Right lobe of liver (tissue), 6 donors: ENCODE data around the gene DLGAP4. TPM values are rescaled to one million over a fixed set of nuclear protein-coding genes. Genes with fewer than 3 reads are reported as not detected.

ENCODE experiments used
- ATAC-seq, 4 donors: fragments of 200-7000 bp; cut with Tn5 transposase; one replicate each; pipeline ENCODE4 v1.9.1; 2020; ENCODE audit warnings: mild to moderate bottlenecking in 4 of 4, moderate library complexity in 4 of 4
- DNase-seq, 3 donors: peaks; one replicate each; pipeline ENCODE4 v3.0.0-alpha.2; 2020
- H3K27ac ChIP-seq, 3 donors: fragments of 200-600 bp; one replicate each; pipeline ENCODE4 v1.8.0; 2022
- H3K27me3 ChIP-seq, 2 donors: fragments of 200-600 bp; one replicate each; pipeline ENCODE4 v1.8.0; 2022
- H3K36me3 ChIP-seq, 4 donors: fragments of 200-600 bp; sonication (generic) in 1 of 4; one replicate each; pipeline versions ENCODE4 v1.5.1 to v1.8.0; 2017 to 2022; ENCODE audit warnings: control low read depth in 1 of 4
- H3K4me1 ChIP-seq, 4 donors: fragments of 200-600 bp; sonication (generic) in 1 of 4; one replicate each; pipeline versions ENCODE4 v1.5.1 to v1.8.0; 2017 to 2022; ENCODE audit warnings: control low read depth in 1 of 4
- H3K4me3 ChIP-seq, 3 donors: fragments of 200-600 bp; one replicate each; pipeline ENCODE4 v1.8.0; 2022
- H3K9me3 ChIP-seq, 4 donors: fragments of 200-600 bp; sonication (generic) in 1 of 4; one replicate each; pipeline versions ENCODE4 v1.5.1 to v1.8.0; 2017 to 2022; ENCODE audit warnings: control low read depth in 1 of 4
- POLR2A ChIP-seq: fragments of 450-650 bp; IDR thresholded peaks from one replicate; pipeline ENCODE4 v1.6.1; 2017; ENCODE audit warnings: antibody characterized with exemption, mild to moderate bottlenecking
- WGBS: methylation state at CpG from one replicate; pipeline ENCODE4 v1.1.6; 2018; ENCODE audit warnings: low coverage, low lambda C conversion rate; ENCODE audit not compliant: insufficient coverage; ENCODE audit errors: missing lambda C conversion rate; 5-methylcytosine and 5-hydroxymethylcytosine counted together
- intact Hi-C, 2 donors: fragments of 100-400 bp; cut with DNase I; formaldehyde crosslinking; loops; one replicate each; pipeline versions ENCODE4 v1.11.2 to v1.14.1; 2022
- total RNA-seq, 6 experiments: library from RNA; depleted of rRNA in 2 of 6; stranded (reverse); fragments of >200 nt in 2 of 6; fragmentation: NEBNext Ultra II Directional in 3 of 6; extraction: Animal tissue kit (Norgen Biotek cat#: 25700) in 3 of 6; gene quantifications; one replicate each; pipeline versions ENCODE4 v1.1.0 to v1.2.4, GENCODE V29; 2016 to 2023
- TF ChIP-seq, protein P1 (sequence below), 4 donors: fragments of 200-600 bp in 3 of 4; fragments of 450-650 bp in 1 of 4; IDR thresholded peaks; one replicate each; pipeline versions ENCODE4 v1.5.1 to v1.8.0; 2016 to 2022; ENCODE audit warnings: antibody characterized with exemption in 4 of 4, mild to moderate bottlenecking in 2 of 4
- donor health status: DM: no; HTN: yes; CAD: no.
- donor health status: DM: no; HTN: no; CAD: no.
- donor health status: DM: no; HTN: no; CAD: no.
- donor health status: DM: no; HTN: yes; CAD: no.
- donor health status: DM: no; HTN: yes; CAD: no.

Gene DLGAP4
- total RNA-seq, 6 experiments from 2014 or later = 15.5 to 35.1 (median 23.2) TPM

DNA sequence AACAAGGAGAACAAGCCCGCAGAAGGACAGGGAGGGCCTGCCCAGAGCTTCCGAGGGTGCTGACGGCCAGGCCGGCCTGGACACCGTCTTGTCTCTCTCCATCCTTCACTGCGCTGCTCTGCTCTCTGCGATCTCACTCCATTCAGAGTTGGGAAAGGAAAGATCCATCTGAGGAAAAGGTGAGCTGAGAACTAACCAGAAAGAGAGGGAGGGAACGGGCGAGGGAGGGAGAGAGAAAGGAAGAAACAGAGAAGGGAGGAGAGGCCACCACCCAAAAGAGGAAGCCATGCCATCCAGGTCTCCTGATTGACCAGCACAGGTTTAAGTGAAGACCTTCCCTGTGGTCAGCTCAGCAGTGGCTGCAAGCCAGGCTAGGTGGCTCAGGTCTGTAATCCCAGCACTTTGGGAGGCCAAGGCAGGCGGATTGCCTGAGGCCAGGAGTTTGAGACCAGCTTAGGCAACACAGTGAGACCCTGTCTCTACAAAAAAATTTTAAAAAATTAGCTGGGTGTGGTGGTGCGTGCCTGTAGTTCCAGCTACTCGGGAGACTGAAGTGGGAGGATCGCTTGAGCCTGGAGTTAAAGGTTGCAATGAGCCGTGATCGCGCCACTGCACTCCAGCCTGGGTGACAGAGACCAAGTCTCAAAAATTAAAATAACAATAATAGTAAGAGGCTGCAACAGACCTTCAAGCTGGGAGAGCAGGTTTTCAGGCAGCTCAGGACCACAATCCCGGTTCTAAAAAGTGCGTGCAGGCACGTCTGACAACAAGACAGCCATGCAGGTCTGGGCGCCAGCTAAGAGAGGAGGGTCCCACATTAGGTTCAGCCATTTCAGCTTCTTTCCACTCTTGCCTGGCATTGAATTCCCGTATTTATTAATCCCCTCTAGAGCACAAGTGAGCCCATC is 34.2 kb upstream of the DLGAP4 start:
- 88% methylated on average over 13 of the region's 21 CpGs for WGBS
- H3K4me1 ChIP-seq = no peaks in the 10 kb centered on the region
- no peaks in the 10 kb centered on the region for H3K27me3 ChIP-seq
- no peaks in the 10 kb centered on the region for H3K36me3 ChIP-seq
- intact Hi-C loops = no loop called here
- H3K27ac ChIP-seq = no peak overlapping the region
- no peak overlapping the region for H3K4me3 ChIP-seq
- no peaks in the 10 kb centered on the region for H3K9me3 ChIP-seq
- no peak for DNase-seq
- ATAC-seq = no peak
- TF ChIP-seq POLR2A = no peak
- TF ChIP-seq, protein P1, sequence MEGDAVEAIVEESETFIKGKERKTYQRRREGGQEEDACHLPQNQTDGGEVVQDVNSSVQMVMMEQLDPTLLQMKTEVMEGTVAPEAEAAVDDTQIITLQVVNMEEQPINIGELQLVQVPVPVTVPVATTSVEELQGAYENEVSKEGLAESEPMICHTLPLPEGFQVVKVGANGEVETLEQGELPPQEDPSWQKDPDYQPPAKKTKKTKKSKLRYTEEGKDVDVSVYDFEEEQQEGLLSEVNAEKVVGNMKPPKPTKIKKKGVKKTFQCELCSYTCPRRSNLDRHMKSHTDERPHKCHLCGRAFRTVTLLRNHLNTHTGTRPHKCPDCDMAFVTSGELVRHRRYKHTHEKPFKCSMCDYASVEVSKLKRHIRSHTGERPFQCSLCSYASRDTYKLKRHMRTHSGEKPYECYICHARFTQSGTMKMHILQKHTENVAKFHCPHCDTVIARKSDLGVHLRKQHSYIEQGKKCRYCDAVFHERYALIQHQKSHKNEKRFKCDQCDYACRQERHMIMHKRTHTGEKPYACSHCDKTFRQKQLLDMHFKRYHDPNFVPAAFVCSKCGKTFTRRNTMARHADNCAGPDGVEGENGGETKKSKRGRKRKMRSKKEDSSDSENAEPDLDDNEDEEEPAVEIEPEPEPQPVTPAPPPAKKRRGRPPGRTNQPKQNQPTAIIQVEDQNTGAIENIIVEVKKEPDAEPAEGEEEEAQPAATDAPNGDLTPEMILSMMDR (IDR thresholded peaks at IDR 0.05) = no peak

DNA sequence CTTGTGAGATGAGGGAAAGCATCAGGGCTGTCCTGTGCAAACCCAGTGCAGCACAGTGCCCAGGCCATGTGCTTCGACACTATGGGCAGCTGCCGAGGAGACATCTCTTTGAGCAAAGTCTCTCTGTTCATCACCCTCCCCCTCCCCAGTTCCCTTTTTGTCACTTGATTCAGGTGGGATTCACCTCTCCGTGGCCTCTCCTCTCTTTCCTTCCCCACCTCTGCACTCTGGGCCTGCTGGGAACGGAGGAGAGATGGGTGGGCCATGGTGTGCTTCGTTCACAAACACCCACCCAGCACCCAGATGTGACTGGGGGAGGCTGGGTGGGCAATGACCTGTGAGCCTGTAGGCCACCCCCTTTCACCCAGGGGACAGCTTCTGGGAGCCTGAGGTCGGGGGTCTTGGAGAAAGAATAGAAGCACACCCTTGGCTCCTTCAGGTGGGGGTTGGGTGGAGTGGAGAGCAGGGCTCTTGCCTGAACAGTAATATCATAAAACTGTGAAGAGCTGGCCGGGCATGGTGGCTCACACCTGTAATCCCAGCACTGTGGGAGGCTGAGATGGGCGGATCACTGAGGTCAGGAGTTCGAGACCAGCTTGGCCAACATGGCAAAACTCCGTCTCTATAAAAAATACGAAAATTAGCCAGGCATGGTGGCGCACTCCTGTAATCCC is 33.5 kb upstream of the DLGAP4 start:
- TF ChIP-seq POLR2A = no peak
- TF ChIP-seq, protein P1 (IDR thresholded peaks at IDR 0.05) = no peak
- no peak for ATAC-seq
- Histone ChIP-seq H3K36me3 (no peaks in the 10 kb centered on the region), H3K27ac (no peak overlapping the region), H3K4me3 (no peak overlapping the region), H3K27me3 (no peaks in the 10 kb centered on the region), H3K4me1 (no peaks in the 10 kb centered on the region), H3K9me3 (no peaks in the 10 kb centered on the region)
- DNase-seq = no peak
- intact Hi-C loops = no loop called here
- 66% methylated on average over 8 of the region's 12 CpGs for WGBS

DNA sequence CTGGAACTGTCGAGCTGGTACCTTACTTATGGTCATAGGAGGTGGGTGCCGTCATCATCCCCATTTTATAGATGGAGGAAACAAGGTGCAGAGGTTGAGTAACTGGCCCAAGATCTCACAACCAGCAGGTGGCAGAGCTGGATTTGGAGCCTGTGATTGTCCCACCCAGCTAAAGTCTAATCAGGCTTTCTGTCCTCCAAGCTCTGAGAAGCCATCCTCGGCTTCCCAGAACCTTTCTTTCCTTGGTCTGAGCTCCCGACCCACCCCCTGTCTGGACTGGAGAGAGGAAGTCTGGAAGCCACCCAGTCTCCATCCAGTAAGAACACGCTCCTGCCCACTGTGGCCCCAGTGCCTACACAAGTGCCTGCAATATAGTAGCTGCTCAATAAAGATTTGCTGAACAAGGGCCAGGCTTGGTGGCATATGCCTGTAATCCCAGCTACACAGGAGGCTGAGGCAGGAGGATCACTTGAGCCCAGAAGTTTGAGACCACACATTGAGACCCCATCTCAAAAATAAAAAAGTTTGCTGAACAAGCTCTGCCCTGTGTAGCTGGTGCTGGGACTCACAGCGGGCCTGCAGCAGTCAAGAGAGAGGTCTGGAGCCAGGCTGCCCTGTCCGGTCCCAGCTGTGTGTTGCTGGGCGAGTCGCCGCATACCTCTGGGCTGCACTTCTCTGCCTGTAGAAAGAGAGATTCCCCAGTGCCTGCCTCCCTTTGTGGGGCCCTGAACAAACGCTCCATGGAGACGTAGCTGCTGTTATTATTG is 32.5 kb upstream of the DLGAP4 start:
- H3K36me3 ChIP-seq = no peaks in the 10 kb centered on the region
- WGBS = 70% methylated on average over 4 of the region's 12 CpGs
- no peaks in the 10 kb centered on the region for H3K27me3 ChIP-seq
- ATAC-seq (no peak), DNase-seq (no peak)
- H3K9me3 ChIP-seq = no peaks in the 10 kb centered on the region
- TF ChIP-seq, protein P1 (IDR thresholded peaks at IDR 0.05) = peak in 2 of 4 donors; percentile 7 to 13
- TF ChIP-seq POLR2A = no peak
- H3K4me1 ChIP-seq = no peaks in the 10 kb centered on the region
- H3K27ac ChIP-seq = no peak overlapping the region
- intact Hi-C loops = no loop called here
- H3K4me3 ChIP-seq = no peak overlapping the region

DNA sequence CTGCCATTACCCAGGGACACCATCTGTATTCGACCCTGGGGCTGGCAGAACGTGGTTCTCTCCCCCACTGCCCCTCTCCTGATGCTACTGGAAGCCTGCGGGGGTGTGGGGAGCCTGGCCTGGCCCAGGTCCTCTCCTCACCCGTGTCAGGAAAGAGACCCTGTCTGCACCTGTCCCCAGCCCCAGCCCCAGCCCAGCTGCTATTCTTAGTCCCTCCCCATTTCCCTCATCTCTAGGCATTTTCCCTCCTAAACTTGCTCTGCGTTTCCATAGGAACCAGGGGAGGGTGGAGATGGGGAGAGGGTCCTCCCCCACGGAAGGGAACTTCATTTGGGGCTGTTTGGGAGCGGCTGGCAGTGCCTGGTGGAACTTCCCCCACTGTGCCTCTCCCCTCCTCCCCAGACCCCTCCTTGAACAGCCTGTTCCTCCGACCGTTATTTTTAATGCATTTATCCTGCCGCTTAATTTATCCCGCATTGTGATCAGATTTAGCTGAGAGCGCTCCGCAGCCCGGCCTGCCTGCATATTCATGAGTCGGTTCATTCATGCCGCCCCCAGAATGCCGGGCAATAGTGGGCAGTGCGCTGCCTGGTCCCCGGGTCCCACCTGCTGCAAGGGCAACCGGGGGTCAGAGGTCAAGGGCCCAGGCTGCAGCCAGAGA is 31.8 kb upstream of the DLGAP4 start:
- intact Hi-C loops = no loop called here
- no peak for ATAC-seq
- no peak for TF ChIP-seq POLR2A
- TF ChIP-seq, protein P1 (IDR thresholded peaks at IDR 0.05) = no peak

More for the DNA sequence above, 31.8 kb upstream of the DLGAP4 start:
- no peak overlapping the region for H3K4me3 ChIP-seq
- H3K4me1 ChIP-seq = no peaks in the 10 kb centered on the region
- no peaks in the 10 kb centered on the region for H3K9me3 ChIP-seq
- no peaks in the 10 kb centered on the region for H3K27me3 ChIP-seq
- no peak overlapping the region for H3K27ac ChIP-seq
- H3K36me3 ChIP-seq = no peaks in the 10 kb centered on the region
- DNase-seq = no peak
- 47% methylated on average over 13 of the region's 20 CpGs for WGBS
